Glomerular endothelial cell (primary cell): ENCODE results near the gene SLC2A2. TPM values are rescaled to one million over a fixed set of nuclear protein-coding genes. Genes with fewer than 3 reads are reported as not detected.
"Not testable (repeated sequence)": the region's sequence is repeated elsewhere in the genome, so short reads cannot be mapped to it uniquely, and the experiment has no call there.

Experiments used
- DNase-seq: peaks from one replicate; pipeline ENCODE4 v3.0.0-alpha.2; 2011; ENCODE audit warnings: low read depth, low spot score; ENCODE audit errors: extremely low read depth
- total RNA-seq: library from RNA; depleted of rRNA; stranded (reverse); fragments of >200 nt; gene quantifications from 2 replicates; pipeline ENCODE4 v1.2.3, GENCODE V29; 2015

The SLC2A2 gene
- total RNA-seq, 1 donor from 2014 or later, result not detected

DNA sequence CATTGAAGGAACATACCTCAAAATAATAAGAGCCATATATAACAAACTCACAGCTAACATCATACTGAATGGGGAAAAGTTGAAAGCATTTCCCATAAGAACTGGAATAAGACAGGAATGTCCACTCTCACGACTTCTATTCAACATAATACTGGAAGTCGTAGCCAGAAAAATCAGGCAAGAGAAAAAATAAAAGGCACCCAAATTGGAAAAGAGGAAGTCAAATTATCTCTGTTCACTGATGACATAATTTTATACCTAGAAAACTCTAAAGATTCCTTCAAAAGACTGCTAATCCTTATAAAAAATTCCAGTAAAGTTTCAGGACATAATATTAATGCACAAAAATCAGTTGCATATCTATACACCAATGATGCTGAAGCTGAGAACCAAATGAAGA is 34.9 kb downstream of the SLC2A2 start:
- no peak for DNase-seq

DNA sequence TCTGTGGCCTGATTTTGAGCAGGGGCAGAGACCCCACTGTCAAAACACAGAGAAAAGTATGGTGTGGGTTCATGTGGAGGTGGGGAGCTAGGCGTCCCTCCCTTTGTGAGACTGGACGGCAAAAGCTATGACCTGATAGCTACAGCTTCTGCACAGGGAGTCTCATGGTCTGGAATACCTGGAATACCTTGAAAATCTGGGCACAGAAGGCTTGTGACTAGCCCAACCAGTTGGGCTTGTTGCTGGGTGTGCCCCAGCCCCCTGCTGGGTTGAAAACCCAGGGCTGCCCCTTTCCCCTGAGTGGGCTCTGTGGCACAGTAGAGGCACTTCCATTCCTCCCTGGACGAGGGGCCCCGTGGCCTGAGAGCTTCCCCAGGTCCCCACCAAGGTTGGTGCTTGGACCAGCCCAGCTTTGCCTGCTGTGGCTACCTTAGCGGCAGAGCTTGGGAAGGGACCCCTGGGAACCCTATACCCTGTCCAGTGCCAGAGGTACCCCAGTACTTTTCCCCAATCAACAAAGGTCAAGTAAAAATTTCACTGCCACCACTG is 37.3 kb downstream of the SLC2A2 start:
- DNase-seq, result no peak

DNA sequence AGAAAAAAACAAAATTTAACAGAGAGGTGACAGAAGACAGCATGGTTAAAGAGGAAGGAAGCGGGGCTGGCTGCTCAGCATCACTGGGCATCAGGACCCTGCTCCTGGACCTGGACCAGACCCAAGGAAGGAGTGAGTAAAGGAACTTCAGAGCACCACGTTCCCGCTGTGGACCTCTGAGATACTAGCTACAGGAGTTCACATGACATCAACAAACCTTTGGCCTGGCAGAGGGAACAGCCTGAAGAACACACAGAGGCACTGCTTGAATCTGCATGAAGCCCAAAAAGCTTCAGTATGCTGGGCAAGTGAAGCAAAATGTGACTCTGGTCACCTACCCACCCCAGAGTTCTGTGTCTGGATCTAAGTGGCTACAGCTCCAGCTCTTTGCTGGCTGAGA is 38.1 kb downstream of the SLC2A2 start:
- DNase-seq, result no peak

DNA sequence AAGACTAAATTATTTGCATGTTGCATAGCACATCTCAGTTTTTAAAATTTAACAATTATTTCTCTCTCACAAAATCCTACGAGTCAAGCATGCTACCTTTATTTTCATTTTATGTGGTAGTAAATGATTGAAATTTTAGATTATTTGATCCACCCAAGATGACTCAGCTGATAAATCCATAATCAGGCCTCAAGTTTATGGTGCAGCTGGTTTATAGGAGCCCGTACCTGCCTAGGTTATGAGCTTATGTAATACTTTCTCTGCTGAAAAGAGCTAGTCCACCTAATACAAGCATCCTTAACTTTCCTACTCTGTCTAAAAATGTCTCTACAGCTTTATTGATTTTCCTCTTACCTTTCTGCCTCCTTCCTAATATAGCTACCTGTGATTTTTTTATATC is 41.2 kb downstream of the SLC2A2 start:
- no peak for DNase-seq

DNA sequence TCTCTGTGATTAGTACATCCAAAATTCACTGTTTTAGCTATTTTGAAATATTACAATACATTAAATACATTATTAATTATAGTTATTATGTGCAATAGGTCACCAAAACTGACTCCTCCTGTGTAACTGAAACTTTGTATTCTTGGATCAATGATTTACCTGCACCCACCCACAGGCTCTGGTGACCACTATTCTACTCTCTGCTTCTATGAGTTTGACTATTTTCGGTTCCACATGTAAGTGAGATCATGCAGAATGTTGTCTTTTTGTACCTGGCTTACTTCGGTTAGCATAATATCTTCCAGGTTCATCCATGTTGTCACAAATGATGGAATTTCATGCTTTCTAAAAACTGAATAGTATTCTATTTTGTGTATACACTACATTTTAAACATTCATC is 43.8 kb downstream of the SLC2A2 start:
- no peak for DNase-seq

DNA sequence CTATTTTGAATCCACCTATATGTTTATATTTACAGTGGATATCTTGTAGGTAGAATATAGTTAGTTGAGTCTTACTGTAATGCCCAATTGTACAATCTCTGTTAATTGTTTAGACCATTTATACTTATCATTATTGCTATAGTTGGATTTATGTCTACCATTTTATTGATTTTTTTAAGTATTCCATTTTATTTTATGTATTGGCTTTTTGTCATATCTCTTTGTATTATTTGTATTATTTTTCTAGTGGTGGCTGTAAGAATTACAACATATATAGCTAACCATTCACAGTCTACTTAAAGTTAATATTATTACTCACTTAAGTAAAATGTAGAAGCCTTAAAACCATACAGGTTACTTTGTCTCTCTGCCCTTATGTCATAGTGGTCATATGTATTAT is 46.1 kb downstream of the SLC2A2 start:
- DNase-seq, result no peak

DNA sequence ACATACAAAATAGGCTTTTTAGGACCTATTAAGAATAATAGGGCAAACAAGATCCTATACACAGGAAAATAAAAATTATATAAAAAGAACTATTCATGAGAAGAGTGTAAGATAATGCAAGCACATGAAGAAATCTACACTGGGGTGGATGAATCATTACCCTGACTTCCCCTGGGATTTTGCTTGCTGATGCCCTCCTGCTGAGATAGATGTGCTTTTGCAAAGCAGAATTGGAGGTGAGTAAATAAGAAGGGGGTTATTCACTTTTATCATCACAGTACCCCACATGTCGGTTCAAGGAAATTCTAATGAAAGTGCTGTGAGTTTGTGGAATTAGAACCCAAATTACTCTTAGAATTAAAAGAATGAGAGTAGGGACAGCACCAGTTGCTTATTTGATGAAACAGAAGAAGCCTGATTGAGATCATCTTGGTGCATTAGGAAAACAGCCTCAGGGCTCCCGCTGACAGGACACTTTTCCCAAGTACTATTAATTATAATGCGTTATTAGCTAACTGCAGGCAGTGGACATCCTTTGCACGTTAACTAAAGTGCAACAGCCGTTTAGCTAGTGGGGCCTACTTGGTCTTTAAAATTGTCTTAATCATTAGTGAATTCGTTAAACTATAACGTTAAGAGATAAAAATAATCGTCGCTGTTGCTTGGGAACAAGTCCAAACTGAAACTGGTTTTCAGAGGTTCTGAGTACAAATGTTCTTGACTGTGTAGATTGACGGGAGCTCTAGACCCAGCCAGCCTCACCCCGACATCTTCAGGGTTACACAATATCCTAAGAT is 48.4 kb downstream of the SLC2A2 start:
- no peak for DNase-seq

DNA sequence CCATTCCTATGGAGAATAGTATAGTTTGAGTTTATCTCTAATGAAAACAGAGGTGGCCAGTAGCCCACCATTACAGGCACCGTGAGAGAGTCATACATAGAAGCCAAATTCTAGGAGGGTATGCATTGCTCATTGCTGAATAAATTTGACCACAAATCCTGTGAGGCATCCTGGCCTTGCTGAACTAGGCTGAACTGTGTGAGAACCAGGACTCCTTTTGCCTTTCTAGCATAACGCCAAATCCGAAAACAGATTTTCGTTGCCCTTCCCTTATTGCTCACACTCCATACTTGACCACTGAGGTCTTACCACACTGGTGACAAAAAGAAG is 50.4 kb downstream of the SLC2A2 start:
- no peak for DNase-seq

DNA sequence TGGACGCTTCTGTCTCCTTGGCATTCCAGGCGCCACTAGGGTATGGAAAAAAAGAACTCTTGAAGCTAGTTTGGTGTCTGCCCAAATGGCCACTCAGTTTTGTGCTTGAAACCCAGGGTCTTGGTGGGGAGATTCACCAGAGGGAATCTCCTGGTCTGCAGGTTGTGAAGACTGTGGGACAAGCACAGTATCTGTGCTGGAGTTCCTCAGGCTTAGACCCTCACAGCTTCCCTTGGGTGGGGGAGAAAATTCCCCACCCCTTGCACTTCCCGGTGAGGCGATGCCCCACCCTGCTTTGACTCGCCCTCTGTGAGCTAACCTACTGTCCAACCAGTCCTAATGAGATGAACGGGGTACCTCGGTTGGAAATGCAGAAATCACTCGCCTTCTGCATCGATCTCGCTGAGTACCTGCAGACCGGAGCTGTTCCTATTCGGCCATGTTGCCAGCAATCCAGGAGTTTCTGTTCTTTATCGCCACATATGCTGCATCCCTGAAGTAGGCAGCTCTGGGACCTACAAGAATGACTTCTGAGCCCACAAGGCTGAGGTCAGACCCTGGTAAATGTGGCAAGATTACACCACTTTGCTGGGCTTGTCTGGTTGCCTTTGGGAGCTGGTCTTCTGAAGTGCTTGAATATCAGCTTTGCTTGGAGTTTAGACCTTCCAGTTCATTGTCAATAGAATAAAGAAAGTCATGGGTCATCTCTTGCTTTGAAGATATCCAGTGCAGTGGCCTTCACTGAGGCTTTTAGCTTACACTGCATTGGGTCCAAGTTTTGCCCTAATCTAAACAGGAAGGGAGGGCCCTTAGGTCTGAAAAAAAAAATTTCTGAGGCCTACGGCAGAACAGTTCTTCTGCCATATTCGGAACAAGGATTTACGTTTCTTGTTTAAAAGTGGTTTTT is 51.0 kb downstream of the SLC2A2 start:
- no peak for DNase-seq

DNA sequence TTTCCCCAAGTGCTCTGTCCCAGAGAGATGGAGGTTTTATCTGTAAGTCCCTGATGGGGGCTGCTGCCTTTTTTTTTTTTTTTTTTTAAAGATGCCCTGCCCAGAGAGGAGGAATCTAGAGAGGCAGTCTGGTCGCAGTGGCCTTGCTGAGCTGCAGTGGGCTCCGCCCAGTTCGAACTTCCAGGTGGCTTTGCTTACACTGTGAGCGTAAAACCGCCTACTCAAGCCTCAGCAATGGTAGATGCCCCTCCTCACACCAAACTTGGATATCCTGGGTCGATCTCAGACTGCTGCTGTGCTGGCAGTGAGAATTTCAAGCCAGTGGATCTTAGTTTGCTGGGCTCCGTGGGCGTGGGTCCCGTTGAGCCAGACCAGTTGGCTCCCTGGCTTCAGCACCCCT is 51.6 kb downstream of the SLC2A2 start:
- DNase-seq, result no peak

DNA sequence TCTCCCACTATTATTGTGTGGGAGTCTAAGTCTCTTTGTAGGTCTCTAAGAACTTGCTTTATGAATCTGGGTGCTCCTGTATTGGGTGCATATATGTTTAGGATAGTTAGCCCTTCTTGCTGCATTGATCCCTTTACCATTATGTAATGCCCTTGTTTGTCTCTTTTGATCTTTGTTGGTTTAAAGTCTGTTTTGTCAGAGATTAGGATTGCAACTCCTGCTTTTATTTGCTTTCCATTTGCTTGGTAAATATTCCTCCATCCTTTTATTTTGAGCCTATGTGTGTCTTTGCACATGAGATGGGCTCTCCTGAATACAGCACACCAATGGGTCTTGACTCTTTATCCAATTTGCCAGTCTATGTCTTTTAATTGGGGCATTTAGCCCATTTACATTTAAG is 53.6 kb downstream of the SLC2A2 start:
- not testable (repeated sequence) for DNase-seq

DNA sequence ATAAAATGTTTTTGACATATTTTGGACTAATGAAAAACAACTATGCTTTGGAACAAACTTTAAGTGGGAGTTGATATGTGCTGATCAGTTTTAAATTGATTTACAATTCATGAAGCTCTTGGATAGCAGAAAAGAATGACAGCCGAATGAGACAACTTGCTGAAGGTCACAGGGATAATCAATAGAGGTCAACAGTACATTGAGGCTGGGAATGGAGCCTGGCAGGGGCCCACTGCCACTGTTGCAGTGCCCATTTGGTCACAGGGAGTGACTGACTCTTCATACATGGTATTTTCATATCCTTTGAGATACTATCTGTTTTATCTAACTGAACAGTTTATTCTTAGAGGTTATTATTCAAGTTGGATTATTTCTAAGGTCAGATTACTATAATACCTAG is 59.4 kb downstream of the SLC2A2 start:
- no peak for DNase-seq

DNA sequence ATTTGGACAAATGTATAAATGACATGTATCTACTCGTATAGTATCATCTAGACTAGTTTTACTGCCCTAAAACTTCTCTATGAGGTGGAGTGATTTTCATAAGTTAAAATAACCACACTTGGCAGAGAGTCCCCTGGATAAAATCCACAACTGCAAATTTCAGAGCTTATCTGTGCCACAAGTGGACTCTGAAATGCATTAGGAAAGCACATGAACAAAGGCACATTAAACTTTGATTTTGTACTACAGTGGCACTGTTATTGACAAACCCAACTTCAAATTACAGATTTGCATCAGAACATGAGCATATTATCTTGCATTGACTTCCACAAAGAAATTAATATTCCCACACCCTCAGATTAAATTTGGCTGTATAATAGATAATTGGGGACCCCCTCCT is 60.0 kb downstream of the SLC2A2 start:
- DNase-seq, result no peak

DNA sequence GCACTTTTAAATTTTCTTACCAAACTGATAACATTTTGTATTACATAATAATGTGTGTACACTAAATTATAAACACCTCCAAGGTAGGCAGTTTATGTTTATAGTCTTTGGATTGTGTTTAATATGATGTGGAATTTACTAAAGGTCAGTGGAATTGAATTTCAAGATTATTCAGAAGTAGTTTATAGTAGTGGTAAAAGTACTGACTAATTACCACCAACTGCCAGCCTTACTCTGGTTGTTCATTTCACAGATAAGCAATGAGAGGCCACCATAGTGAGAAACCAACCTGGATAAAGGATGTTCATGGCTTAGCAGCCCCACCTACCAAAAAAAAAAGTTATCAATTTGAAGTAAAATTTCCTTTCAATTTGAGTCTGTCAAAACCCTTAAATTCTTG is 64.1 kb downstream of the SLC2A2 start:
- DNase-seq, result no peak

DNA sequence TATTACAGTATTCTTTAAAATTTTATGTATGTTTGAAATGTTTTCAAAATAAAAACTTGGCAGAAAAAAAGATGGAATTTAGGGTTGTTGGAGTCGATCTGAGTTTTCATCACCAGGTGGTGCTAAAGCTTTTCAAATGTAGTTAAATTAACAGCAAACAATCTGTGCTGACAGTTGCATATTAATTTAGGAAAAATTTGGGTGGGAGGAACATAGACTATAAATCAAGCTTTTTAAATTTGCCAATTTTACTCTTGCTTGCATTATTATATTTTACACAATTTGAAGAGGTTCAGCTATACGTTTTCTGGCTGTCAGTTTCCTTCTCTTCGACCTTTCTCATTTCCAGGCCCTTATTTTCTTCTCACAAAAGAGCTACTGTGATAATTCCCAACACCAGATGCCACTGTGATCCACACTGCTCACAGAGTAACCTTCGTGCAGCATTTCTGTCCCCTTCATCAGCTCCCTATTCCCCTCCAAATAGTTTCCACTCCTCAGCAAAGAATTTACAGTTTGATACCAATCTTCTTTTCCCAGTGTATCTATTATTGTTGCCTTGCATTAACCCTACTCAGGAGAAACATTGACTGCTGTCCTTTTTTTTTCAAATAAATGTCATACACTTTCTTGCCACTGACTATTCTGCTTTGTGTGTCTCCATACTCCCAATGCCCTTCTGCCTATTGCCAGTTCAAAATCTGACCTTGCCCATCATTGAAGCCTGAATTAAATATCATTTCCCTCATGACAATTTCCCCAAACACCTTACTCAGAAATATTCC is 64.7 kb downstream of the SLC2A2 start:
- DNase-seq, result peak; percentile 36

DNA sequence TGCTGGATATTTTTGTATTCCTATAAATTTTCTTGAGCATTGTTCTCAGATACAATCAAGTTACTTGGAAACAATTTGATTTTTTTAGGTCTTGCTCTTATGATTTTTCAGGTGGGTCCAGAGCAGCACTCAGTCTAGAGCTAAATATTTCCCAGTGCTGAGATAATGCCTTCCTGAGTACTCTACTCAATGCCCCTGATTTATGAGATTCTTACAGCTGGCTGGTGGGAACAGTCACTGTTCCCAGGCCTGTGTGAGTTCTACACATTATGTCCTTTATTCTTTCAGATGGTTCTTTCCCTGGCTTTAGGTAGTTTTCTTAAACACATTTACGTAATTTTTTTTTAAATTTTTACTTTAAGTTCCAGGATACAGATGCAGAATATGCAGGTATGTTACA is 67.1 kb downstream of the SLC2A2 start:
- DNase-seq, result no peak

DNA sequence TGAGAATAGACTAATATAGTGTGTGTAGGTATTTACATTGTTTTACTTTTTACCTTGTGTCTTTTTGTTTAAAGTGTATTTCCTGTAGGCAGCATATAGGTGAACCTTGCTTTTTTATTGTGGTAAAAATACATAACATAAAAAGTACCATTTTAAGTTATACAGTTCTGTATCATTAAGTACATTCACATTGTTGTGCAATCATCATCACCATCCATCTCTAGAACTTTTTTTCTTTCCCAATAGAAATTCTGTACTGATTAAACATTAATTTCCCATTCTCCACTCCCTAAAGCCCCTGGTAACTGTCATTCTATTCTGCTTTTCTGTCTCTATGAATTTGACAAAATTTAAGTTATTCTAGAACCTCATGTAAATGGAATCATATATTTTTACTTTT is 69.9 kb downstream of the SLC2A2 start:
- DNase-seq, result no peak

DNA sequence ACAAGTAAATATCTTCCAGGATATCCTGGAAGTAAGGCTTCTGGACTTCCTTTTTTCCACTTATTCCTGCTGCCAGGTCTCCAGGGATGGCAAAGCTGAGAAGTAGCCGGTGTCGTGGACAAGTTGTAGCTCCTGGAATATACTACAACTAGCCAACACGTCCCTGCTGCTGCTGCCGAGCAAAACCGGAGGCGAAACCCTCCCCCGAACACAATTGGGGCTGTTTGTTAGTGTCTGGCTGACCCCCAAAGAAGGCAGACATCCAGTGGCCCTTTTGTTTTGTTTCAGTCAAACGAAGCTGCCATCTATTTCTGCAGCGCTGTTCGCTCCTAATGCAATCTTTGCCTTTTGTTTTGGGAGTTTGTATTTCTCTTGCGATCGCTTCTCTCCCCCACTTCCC is 72.8 kb downstream of the SLC2A2 start:
- no peak for DNase-seq

DNA sequence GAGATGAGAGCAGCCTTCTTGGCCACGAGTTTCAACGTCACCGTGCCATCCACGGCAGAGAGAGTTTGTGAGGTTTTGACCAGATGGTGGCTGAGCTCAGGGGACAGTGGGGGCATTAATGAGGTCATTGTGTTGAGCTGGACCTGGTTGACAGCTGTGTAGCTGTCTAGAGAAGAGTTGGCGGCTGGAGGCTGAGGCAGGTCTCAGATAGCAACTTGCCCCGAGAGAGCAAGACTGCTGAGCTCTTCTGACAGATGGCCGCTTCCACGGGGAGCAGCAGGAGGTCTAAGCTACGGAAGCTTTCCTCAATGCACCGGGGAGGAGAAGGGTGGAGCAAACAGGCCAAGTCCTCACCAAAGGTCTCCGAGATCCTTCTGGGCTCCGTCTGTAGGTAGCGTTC is 73.3 kb downstream of the SLC2A2 start:
- DNase-seq, result no peak

DNA sequence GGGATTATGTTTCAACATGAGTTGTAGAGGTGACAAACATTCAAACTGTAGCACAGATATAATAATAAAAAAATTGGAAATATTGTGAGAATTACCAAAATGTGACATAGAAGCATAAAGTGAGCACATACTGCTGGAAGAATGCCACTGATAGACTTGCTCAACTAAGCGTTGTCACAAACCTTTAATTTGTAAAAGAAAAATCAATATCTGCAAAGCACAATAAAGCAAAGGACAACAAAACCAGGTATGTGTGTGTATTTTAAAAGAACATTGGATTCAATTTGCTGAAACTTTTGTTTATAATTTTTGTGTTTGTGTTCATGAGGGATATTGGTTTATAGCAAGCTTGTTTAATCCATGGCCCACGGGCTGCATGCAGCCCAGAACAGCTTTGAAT is 77.3 kb downstream of the SLC2A2 start:
- no peak for DNase-seq
